ENCODE data around the gene PGBD5. TPM values are rescaled to one million over a fixed set of nuclear protein-coding genes. Genes with fewer than 3 reads are reported as not detected.

The PGBD5 gene
- total RNA-seq, 1 donor from 2014 or later, result 16.2 TPM

DNA sequence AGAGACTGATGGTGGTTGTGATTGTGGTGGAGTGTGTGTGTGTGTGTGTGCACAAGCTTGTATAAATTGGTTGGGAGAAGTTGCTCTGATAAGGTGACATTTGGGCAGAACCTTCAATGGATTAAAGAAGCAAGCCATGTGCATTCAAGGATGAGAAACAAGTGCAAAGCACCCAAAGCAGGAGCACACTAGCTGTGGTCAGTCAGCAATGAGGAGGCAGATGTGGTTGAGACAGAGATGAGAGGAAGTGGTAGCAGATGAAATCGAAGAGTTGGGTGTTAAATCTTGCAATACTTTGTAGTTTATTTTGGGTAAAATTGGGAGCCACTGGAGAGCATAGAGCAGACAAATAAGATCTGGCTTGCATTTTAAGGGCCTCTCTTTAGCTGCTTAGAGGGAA lies 4.4 kb upstream of the PGBD5 start:
- Mint-ChIP-seq H3K36me3 (ENCODE audit: insufficient read depth) (no peaks in the 10 kb centered on the region), H3K4me1 (ENCODE audit: low read depth) (peaks cover 2% of the 10 kb centered on the region), H3K27me3 (peaks cover 27% of the 10 kb centered on the region), H3K9me3 (ENCODE audit: low read depth) (no peaks in the 10 kb centered on the region), H3K4me3 (ENCODE audit: low read depth) (no peak overlapping the region), H3K27ac (no peak overlapping the region)
- TF ChIP-seq, protein P1, sequence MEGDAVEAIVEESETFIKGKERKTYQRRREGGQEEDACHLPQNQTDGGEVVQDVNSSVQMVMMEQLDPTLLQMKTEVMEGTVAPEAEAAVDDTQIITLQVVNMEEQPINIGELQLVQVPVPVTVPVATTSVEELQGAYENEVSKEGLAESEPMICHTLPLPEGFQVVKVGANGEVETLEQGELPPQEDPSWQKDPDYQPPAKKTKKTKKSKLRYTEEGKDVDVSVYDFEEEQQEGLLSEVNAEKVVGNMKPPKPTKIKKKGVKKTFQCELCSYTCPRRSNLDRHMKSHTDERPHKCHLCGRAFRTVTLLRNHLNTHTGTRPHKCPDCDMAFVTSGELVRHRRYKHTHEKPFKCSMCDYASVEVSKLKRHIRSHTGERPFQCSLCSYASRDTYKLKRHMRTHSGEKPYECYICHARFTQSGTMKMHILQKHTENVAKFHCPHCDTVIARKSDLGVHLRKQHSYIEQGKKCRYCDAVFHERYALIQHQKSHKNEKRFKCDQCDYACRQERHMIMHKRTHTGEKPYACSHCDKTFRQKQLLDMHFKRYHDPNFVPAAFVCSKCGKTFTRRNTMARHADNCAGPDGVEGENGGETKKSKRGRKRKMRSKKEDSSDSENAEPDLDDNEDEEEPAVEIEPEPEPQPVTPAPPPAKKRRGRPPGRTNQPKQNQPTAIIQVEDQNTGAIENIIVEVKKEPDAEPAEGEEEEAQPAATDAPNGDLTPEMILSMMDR (IDR thresholded peaks at IDR 0.05; ENCODE audit: unreplicated experiment), result no peak
- DNase-seq (ENCODE audit: low spot score, unreplicated experiment), result no peak

DNA sequence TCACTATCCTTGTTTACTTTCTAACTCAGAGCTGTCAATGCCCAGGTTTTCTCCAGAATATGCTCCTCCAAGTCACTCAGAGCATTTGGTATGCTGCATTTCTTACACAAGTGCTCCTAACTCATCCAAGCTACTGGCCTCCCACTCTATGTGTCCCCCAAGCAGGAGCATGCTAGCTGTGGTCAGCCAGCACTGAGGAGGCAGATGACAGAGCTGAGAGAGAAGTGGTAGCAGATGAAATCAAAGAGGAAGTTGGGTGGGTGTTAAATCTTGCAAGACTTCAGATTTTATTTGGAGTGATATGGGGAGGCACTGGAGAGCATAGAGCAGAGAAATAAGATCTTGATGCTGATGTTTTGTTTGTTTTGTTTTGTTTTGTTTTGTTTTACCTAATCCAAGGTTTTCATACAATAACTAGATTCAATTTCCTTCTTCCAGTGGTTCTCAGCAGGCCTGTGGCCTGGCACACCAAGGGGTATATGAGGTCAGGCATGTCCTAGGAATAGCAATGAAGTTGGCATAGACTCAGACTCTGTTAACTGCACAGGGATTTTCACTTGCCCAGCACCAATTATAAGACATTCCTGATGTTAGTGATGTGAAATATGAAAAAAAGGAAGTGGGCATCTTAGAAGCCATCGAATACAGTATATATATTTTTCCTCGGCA lies 3.1 kb upstream of the PGBD5 start:
- TF ChIP-seq, protein P1 (IDR thresholded peaks at IDR 0.05; ENCODE audit: unreplicated experiment), result no peak
- no peak for DNase-seq (ENCODE audit: low spot score, unreplicated experiment)
- no peak overlapping the region for H3K27ac Mint-ChIP-seq
- no peak overlapping the region for H3K4me3 Mint-ChIP-seq (ENCODE audit: low read depth)
- peaks cover 38% of the 10 kb centered on the region for H3K27me3 Mint-ChIP-seq
- peaks cover 13% of the 10 kb centered on the region for H3K4me1 Mint-ChIP-seq (ENCODE audit: low read depth)
- H3K36me3 Mint-ChIP-seq (ENCODE audit: insufficient read depth), result no peaks in the 10 kb centered on the region
- no peaks in the 10 kb centered on the region for H3K9me3 Mint-ChIP-seq (ENCODE audit: low read depth)

DNA sequence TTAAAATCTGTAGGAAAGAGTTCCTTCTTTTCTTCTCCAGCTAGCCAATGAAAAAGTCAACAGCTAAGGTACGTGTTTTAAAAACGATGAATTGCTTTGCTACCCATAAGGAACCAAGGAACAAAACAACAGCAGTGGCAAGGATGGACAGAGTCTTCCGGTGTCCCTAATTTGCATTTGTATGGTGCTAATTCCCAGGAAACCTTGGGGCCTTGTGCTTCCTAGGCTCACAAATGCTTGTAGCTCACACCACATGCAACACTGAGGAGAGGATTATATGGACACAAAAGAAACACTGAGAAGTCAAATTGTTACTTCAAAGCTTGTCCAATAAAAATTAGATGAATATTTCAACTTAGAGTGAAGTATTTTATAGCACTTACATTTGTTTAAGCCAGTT lies 1.8 kb upstream of the PGBD5 start:
- Mint-ChIP-seq H3K4me1 (ENCODE audit: low read depth) (peaks cover 14% of the 10 kb centered on the region), H3K27me3 (peaks cover 50% of the 10 kb centered on the region), H3K9me3 (ENCODE audit: low read depth) (no peaks in the 10 kb centered on the region), H3K36me3 (ENCODE audit: insufficient read depth) (no peaks in the 10 kb centered on the region), H3K27ac (no peak overlapping the region), H3K4me3 (ENCODE audit: low read depth) (no peak overlapping the region)
- no peak for DNase-seq (ENCODE audit: low spot score, unreplicated experiment)
- TF ChIP-seq, protein P1 (IDR thresholded peaks at IDR 0.05; ENCODE audit: unreplicated experiment), result no peak

DNA sequence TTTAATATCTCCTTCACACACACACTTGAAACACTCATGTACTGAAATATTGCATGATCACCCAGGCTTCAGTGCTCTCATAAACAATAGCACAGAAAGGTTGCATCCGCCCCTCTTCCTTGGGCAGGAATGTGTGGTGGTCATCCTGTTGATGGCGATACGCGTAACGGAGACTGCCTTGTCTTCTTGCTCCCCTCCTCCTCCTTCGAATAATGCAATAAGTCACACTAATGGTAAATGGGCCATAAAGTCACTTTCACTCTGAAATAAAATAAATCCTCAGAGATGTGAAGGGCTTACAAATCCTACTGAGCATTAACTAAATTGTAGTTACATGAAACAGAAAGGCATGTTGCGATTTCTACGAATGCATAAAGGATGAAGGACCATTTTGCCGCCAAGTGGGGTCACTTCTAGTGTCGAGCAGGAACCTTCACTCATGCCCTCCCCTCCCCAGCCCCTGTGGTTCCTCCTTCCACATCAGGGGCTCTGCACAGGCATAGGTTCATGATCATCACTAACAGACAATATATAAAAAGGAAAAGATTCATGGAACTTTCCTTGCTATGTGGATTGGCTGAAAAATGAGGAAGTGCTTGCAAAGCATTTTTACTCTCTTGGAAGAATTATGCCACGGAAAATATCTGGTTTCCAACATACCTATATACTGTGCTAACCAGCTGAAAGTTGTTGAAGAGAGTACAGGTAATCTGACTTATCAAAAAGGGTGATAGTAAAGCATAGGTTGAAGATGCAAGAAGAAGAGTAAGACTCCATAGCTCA lies 1.2 kb upstream of the PGBD5 start:
- Mint-ChIP-seq H3K4me1 (ENCODE audit: low read depth) (peaks cover 15% of the 10 kb centered on the region), H3K9me3 (ENCODE audit: low read depth) (no peaks in the 10 kb centered on the region), H3K27me3 (peaks cover 57% of the 10 kb centered on the region), H3K36me3 (ENCODE audit: insufficient read depth) (no peaks in the 10 kb centered on the region), H3K27ac (no peak overlapping the region), H3K4me3 (ENCODE audit: low read depth) (peak overlapping the region; percentile 70)
- no peak for DNase-seq (ENCODE audit: low spot score, unreplicated experiment)
- TF ChIP-seq, protein P1 (IDR thresholded peaks at IDR 0.05; ENCODE audit: unreplicated experiment), result no peak

DNA sequence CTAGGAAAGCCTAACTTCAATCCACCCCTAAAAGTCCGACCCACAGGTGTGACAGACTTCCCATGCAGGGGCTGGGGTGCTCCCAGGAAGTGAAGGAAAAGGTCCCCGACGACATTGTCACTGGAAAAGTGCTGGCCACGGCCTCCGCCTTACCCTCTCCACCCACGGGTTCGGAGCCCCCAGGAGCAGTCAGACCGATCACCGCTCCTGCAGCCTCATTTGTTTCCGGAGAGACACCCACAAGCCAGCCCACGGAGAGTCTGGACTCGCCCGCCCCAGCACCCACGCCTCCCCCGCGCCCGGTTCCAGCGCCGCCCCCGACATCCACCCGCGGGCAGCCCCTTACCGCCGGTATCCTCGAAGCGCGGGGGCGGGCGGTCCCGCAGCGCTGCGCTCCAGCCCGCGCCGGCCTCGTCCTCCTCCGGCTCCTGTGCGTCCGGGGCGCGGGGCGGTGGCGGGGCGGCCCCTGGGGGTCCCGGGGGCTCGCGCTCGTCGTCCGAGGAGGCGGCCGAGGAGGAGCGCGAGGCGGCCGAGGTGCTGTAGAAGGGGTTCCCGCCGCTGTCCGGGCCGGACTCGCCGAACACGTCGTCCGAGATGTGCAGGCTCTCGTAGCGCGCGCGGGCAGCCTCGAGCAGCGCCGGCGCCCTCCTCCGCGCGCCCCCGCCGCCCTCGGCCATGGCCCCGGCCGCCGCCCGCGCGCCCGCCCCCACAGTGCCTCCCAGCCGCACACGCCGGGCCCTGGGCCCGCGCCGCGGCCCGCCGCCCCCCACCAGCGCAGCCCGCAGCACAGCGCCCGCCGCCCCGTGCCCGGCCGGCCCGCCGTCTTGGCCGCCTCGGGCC lies 660 bp downstream of the PGBD5 start:
- Mint-ChIP-seq H3K4me3 (ENCODE audit: low read depth) (peak overlapping the region; percentile 83), H3K27me3 (peaks cover 70% of the 10 kb centered on the region), H3K4me1 (ENCODE audit: low read depth) (peaks cover 15% of the 10 kb centered on the region), H3K27ac (peak overlapping the region; percentile 87), H3K9me3 (ENCODE audit: low read depth) (no peaks in the 10 kb centered on the region), H3K36me3 (ENCODE audit: insufficient read depth) (peaks cover 5% of the 10 kb centered on the region)
- DNase-seq (ENCODE audit: low spot score, unreplicated experiment), result peak; percentile 15
- TF ChIP-seq, protein P1 (IDR thresholded peaks at IDR 0.05; ENCODE audit: unreplicated experiment), result no peak
